Gastrocnemius medialis (tissue), 4 donors: ENCODE measurements around the gene ADARB1. TPM values are rescaled to one million over a fixed set of nuclear protein-coding genes. Genes with fewer than 3 reads are reported as not detected.

Experiments
- ATAC-seq, 2 donors: fragments of 150-250 bp; one replicate each; pipeline ENCODE4 v1.9.1; 2016
- DNase-seq, 2 donors: peaks; one replicate each; pipeline ENCODE4 v3.0.0-alpha.2; 2019
- H3K27ac ChIP-seq, 4 donors: fragments of 200-600 bp; sonication (generic); 1 replicate in 1 of 4; 2 replicates in 3 of 4; pipeline ENCODE4 v1.5.1; 2016 to 2018; ENCODE audit warnings: mild to moderate bottlenecking in 2 of 4, moderate library complexity in 1 of 4
- H3K27me3 ChIP-seq, 3 donors: fragments of 200-600 bp; sonication (generic) in 2 of 3; 1 replicate in 1 of 3; 2 replicates in 2 of 3; pipeline versions ENCODE4 v1.5.1 to v1.6.0; 2016 to 2019; ENCODE audit warnings: mild to moderate bottlenecking in 1 of 3, moderate library complexity in 1 of 3
- H3K36me3 ChIP-seq, 2 donors: fragments of 200-600 bp; sonication (generic) in 1 of 2; one replicate each; pipeline ENCODE4 v1.5.1; 2017 to 2018
- H3K4me1 ChIP-seq, 2 donors: fragments of 200-600 bp; sonication (generic) in 1 of 2; one replicate each; pipeline ENCODE4 v1.5.1; 2016 to 2017; ENCODE audit warnings: mild to moderate bottlenecking in 2 of 2
- H3K4me3 ChIP-seq, 4 donors: fragments of 200-600 bp; sonication (generic) in 3 of 4; 1 replicate in 1 of 4; 2 replicates in 3 of 4; pipeline ENCODE4 v1.5.1; 2016 to 2019; ENCODE audit warnings: mild to moderate bottlenecking in 2 of 4
- H3K9me3 ChIP-seq, 3 donors: fragments of 200-600 bp; sonication (generic) in 2 of 3; 1 replicate in 1 of 3; 2 replicates in 2 of 3; pipeline ENCODE4 v1.5.1; 2016 to 2019
- CTCF ChIP-seq, 5 experiments: fragments of 450-650 bp in 3 of 5; fragments of 200-600 bp in 2 of 5; sonication (generic) in 2 of 5; IDR thresholded peaks in 4 of 5; conservative IDR thresholded peaks in 1 of 5; 1 replicate in 4 of 5; 2 replicates in 1 of 5; pipeline ENCODE4 v1.5.1; 2016 to 2019; ENCODE audit warnings: antibody characterized with exemption in 5 of 5, mild to moderate bottlenecking in 3 of 5, moderate library complexity in 3 of 5
- POLR2A ChIP-seq, 2 donors: fragments of 450-650 bp; IDR thresholded peaks; one replicate each; pipeline ENCODE4 v1.6.1; 2017; ENCODE audit warnings: antibody characterized with exemption in 2 of 2, mild to moderate bottlenecking in 2 of 2, moderate library complexity in 2 of 2
- in situ Hi-C, 4 donors: fragments of 200-750 bp; cut with MboI; loops; one replicate each; pipeline versions ENCODE4 v1.15.0 to v1.8.0; 2017; ENCODE audit warnings: low sequenced_read_pairs in 4 of 4
- intact Hi-C: fragments of 100-400 bp; cut with DNase I; formaldehyde crosslinking; loops from one replicate; pipeline ENCODE4 v1.15.1; 2023; ENCODE audit warnings: low total_unique reads
- total RNA-seq, 4 donors: library from RNA; depleted of rRNA; stranded (reverse); fragments of >200 nt; gene quantifications; one replicate each; pipeline versions ENCODE4 v1.1.0 to v1.2.3, GENCODE V29; 2016

ADARB1 gene
- total RNA-seq, 4 donors from 2014 or later = 5.9 to 11.5 (median 6.9) TPM

GRCh38 chr21:45097827-45098387 lies 23.5 kb downstream of the ADARB1 start:
- no peaks in the 10 kb centered on the region for H3K9me3 ChIP-seq
- no peaks in the 10 kb centered on the region for H3K36me3 ChIP-seq
- no peak overlapping the region for H3K4me3 ChIP-seq
- ATAC-seq (no peak), DNase-seq (no peak)
- no peak overlapping the region for H3K27ac ChIP-seq
- no peak for TF ChIP-seq POLR2A (IDR thresholded peaks at IDR 0.05)
- no peak for TF ChIP-seq CTCF (IDR thresholded peaks at IDR 0.05 in 4 of 5, conservative IDR thresholded peaks at IDR 0.05 in 1 of 5)
- peaks cover 33 to 58% of the 10 kb centered on the region in 2 donors for H3K4me1 ChIP-seq
- H3K27me3 ChIP-seq = no peaks in the 10 kb centered on the region
- in situ Hi-C loops = no loop called here
- intact Hi-C loops = loop anchor here (2.0 kb wide), 1 partner anchor 17 kb away; no protein-coding TSS in a partner anchor

- TF ChIP-seq CTCF (IDR thresholded peaks at IDR 0.05 in 4 of 5, conservative IDR thresholded peaks at IDR 0.05 in 1 of 5) = peak in 3 of 5 experiments; percentile 18 to 43 (median 30)
- no peak for TF ChIP-seq POLR2A (IDR thresholded peaks at IDR 0.05)
- intact Hi-C loops (loop anchor here (2.0 kb wide), 1 partner anchor 16 kb away; no protein-coding TSS in a partner anchor), in situ Hi-C loops (no loop called here)
- no peak for ATAC-seq
- no peak overlapping the region for H3K4me3 ChIP-seq
- no peak for DNase-seq
- H3K27ac ChIP-seq = no peak overlapping the region
- H3K36me3 ChIP-seq = no peaks in the 10 kb centered on the region
- peaks cover 25 to 51% of the 10 kb centered on the region in 2 donors for H3K4me1 ChIP-seq
- H3K9me3 ChIP-seq = no peaks in the 10 kb centered on the region
- H3K27me3 ChIP-seq = no peaks in the 10 kb centered on the region
Measured at GRCh38 chr21:45098867-45099266, 24.5 kb downstream of the ADARB1 start.

GRCh38 chr21:45099571-45099970 lies 25.2 kb downstream of the ADARB1 start:
- no peak for DNase-seq
- H3K4me1 ChIP-seq = peaks cover 32 to 52% of the 10 kb centered on the region in 2 donors
- H3K9me3 ChIP-seq = no peaks in the 10 kb centered on the region
- H3K27ac ChIP-seq = no peak overlapping the region
- no peaks in the 10 kb centered on the region for H3K27me3 ChIP-seq
- no peak overlapping the region for H3K4me3 ChIP-seq
- no peaks in the 10 kb centered on the region for H3K36me3 ChIP-seq
- intact Hi-C loops = loop anchor here (2.0 kb wide), 1 partner anchor 15 kb away; no protein-coding TSS in a partner anchor
- in situ Hi-C loops = no loop called here
- TF ChIP-seq CTCF (IDR thresholded peaks at IDR 0.05 in 4 of 5, conservative IDR thresholded peaks at IDR 0.05 in 1 of 5) (no peak), POLR2A (IDR thresholded peaks at IDR 0.05) (no peak)
- no peak for ATAC-seq

DNA sequence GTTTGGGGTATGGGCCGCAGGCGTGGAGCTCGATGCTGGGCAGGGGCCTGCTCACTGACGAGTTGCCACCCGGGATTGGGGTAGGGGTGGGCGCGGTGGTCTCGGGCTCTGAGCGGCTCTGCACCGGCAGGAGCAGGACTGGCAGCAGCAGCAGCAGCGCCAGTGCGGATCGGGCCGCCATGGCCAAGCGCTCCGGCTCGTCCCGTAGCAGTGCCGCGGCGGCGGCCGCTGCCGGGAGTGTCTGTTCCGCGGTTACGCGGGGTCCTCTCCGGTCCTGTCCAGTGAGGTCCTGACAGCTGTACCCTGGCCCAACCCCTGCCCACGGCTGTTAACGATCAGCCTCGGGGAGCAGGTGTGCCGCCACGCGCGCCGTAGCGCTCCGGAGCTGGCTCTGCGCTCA lies 26.5 kb downstream of the ADARB1 start:
- intact Hi-C loops = no loop called here
- Histone ChIP-seq H3K4me1 (peaks cover 41 to 60% of the 10 kb centered on the region in 2 donors), H3K27me3 (no peaks in the 10 kb centered on the region), H3K36me3 (no peaks in the 10 kb centered on the region), H3K27ac (no peak overlapping the region), H3K4me3 (no peak overlapping the region), H3K9me3 (no peaks in the 10 kb centered on the region)
- no peak for DNase-seq
- in situ Hi-C loops = no loop called here
- TF ChIP-seq CTCF (IDR thresholded peaks at IDR 0.05 in 4 of 5, conservative IDR thresholded peaks at IDR 0.05 in 1 of 5) = no peak
- no peak for TF ChIP-seq POLR2A (IDR thresholded peaks at IDR 0.05)
- no peak for ATAC-seq
